Panc1 (cell line): ENCODE results near the gene RNU6-7.

Source experiments
- POLR2AphosphoS5 ChIP-seq: IDR thresholded peaks from 2 replicates; pipeline ENCODE4 v1.6.1; 2012; ENCODE audit warnings: mild to moderate bottlenecking, low read depth, low read length, moderate library complexity
- REST ChIP-seq, 2 experiments: IDR thresholded peaks; 2 replicates each; pipeline ENCODE4 v1.6.1; 2011 to 2012; ENCODE audit warnings: low read depth in 2 of 2, control low read depth in 1 of 2, low read length in 1 of 2, mild to moderate bottlenecking in 1 of 2, moderate library complexity in 1 of 2; ENCODE audit not compliant: insufficient read depth in 1 of 2
- SIN3A ChIP-seq: IDR thresholded peaks from 2 replicates; pipeline ENCODE4 v1.6.1; 2012; ENCODE audit warnings: low read depth, mild to moderate bottlenecking, low read length, moderate library complexity, borderline replicate concordance; ENCODE audit not compliant: insufficient read depth
- TCF7L2 ChIP-seq: IDR thresholded peaks from 2 replicates; pipeline ENCODE4 v1.6.1; 2011; ENCODE audit warnings: mild to moderate bottlenecking, low read depth, low read length, inconsistent platforms
- TF ChIP-seq, protein P1 (sequence below): fragments of 450-650 bp; IDR thresholded peaks from 2 replicates; pipeline ENCODE4 v1.5.1; 2017; ENCODE audit warnings: mild to moderate bottlenecking

GRCh38 chr14:32166029-32166428 is 35.8 kb upstream of the RNU6-7 start:
- TF ChIP-seq, protein P1, sequence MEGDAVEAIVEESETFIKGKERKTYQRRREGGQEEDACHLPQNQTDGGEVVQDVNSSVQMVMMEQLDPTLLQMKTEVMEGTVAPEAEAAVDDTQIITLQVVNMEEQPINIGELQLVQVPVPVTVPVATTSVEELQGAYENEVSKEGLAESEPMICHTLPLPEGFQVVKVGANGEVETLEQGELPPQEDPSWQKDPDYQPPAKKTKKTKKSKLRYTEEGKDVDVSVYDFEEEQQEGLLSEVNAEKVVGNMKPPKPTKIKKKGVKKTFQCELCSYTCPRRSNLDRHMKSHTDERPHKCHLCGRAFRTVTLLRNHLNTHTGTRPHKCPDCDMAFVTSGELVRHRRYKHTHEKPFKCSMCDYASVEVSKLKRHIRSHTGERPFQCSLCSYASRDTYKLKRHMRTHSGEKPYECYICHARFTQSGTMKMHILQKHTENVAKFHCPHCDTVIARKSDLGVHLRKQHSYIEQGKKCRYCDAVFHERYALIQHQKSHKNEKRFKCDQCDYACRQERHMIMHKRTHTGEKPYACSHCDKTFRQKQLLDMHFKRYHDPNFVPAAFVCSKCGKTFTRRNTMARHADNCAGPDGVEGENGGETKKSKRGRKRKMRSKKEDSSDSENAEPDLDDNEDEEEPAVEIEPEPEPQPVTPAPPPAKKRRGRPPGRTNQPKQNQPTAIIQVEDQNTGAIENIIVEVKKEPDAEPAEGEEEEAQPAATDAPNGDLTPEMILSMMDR, result no peak
- TF ChIP-seq REST (IDR thresholded peaks at IDR 0.05; ENCODE audit: insufficient read depth in 1 of 2, low read depth in 2 of 2, low read length in 1 of 2), result no peak
- no peak for TF ChIP-seq SIN3A
- no peak for TF ChIP-seq TCF7L2
- TF ChIP-seq POLR2AphosphoS5, result no peak
